ENCODE results near the gene TTBK1.

GRCh38 chr6:43304361-43304760 is 61.1 kb downstream of the TTBK1 start:
- TF ChIP-seq CTCF (IDR thresholded peaks at IDR 0.05) (no peak), EP300 (IDR thresholded peaks at IDR 0.05) (no peak), POLR2A (IDR thresholded peaks at IDR 0.05) (no peak)
